Activated naive CD4-positive, alpha-beta T cell treated with anti-CD3 and anti-CD28 coated beads, Interleukin-2, amount 10 ng/mL, durations not matched to agents 7 days and 5 days (primary cell): ENCODE data around the gene FOXK2.
"Not testable (repeated sequence)": the region's sequence is repeated elsewhere in the genome, so short reads cannot be mapped to it uniquely, and the experiment has no call there.

Experiments used
- CTCF ChIA-PET: fragments of 350-600 bp; sonication (Branson Sonifier 250); formaldehyde crosslinking; loops from one replicate; lab custom pipeline; 2021; ENCODE audit warnings: antibody characterized with exemption; lab: Charles Lee
- DNase-seq: peaks from one replicate; pipeline ENCODE4 v3.0.0-alpha.2; 2020
- H3K27ac Mint-ChIP-seq: one replicate; pipeline ENCODE4 v1.8.0; 2021; ENCODE audit warnings: mild to moderate bottlenecking, moderate library complexity, mixed read lengths
- H3K27me3 Mint-ChIP-seq: one replicate; pipeline ENCODE4 v1.8.0; 2021; ENCODE audit warnings: mild to moderate bottlenecking, mixed read lengths
- H3K36me3 Mint-ChIP-seq: one replicate; pipeline ENCODE4 v1.8.0; 2021; ENCODE audit warnings: mixed read lengths
- H3K4me1 Mint-ChIP-seq: one replicate; pipeline ENCODE4 v1.8.0; 2021; ENCODE audit warnings: mixed read lengths
- H3K4me3 Mint-ChIP-seq: one replicate; pipeline ENCODE4 v1.8.0; 2021; ENCODE audit warnings: mild to moderate bottlenecking, moderate library complexity, mixed read lengths
- H3K9me3 Mint-ChIP-seq: one replicate; pipeline ENCODE4 v1.8.0; 2021; ENCODE audit warnings: mixed read lengths

FOXK2 gene

GRCh38 chr17:82570277-82570676 lies 50.7 kb downstream of the FOXK2 start:
- Mint-ChIP-seq H3K4me3 (no peak overlapping the region), H3K27me3 (no peaks in the 10 kb centered on the region), H3K36me3 (peaks cover 29% of the 10 kb centered on the region), H3K9me3 (no peaks in the 10 kb centered on the region), H3K27ac (no peak overlapping the region), H3K4me1 (no peaks in the 10 kb centered on the region)
- CTCF ChIA-PET: interaction anchor here (0.6 kb wide), 1 partner anchor 259 kb away, joined by 3 read pairs; no protein-coding TSS in a partner anchor
- DNase-seq: no peak

GRCh38 chr17:82571855-82572254 lies 52.3 kb downstream of the FOXK2 start:
- H3K27me3 Mint-ChIP-seq: no peaks in the 10 kb centered on the region
- no peaks in the 10 kb centered on the region for H3K9me3 Mint-ChIP-seq
- peaks cover 26% of the 10 kb centered on the region for H3K36me3 Mint-ChIP-seq
- no peak overlapping the region for H3K4me3 Mint-ChIP-seq
- DNase-seq: no peak
- no peaks in the 10 kb centered on the region for H3K4me1 Mint-ChIP-seq
- CTCF ChIA-PET: interaction anchor here (0.6 kb wide), 1 partner anchor 40 kb away, joined by 3 read pairs; no protein-coding TSS in a partner anchor
- H3K27ac Mint-ChIP-seq: no peak overlapping the region

- Mint-ChIP-seq H3K4me1 (no peaks in the 10 kb centered on the region), H3K27ac (no peak overlapping the region), H3K9me3 (no peaks in the 10 kb centered on the region), H3K4me3 (no peak overlapping the region), H3K36me3 (peaks cover 22% of the 10 kb centered on the region), H3K27me3 (no peaks in the 10 kb centered on the region)
- DNase-seq: no peak
- CTCF ChIA-PET: no interaction called here
Measured at GRCh38 chr17:82574041-82574440, 54.5 kb downstream of the FOXK2 start.

GRCh38 chr17:82575581-82576221 lies 56.2 kb downstream of the FOXK2 start:
- H3K27ac Mint-ChIP-seq, DNase-seq, H3K4me3 Mint-ChIP-seq, H3K9me3 Mint-ChIP-seq, CTCF ChIA-PET, H3K4me1 Mint-ChIP-seq, H3K27me3 Mint-ChIP-seq: not testable (repeated sequence)
- H3K36me3 Mint-ChIP-seq: peaks cover 16% of the 10 kb centered on the region

GRCh38 chr17:82577300-82577699 lies 57.8 kb downstream of the FOXK2 start:
- peaks cover 9% of the 10 kb centered on the region for H3K36me3 Mint-ChIP-seq
- H3K4me3 Mint-ChIP-seq: no peak overlapping the region
- no peaks in the 10 kb centered on the region for H3K27me3 Mint-ChIP-seq
- CTCF ChIA-PET: no interaction called here
- no peak overlapping the region for H3K27ac Mint-ChIP-seq
- H3K9me3 Mint-ChIP-seq: no peaks in the 10 kb centered on the region
- no peak for DNase-seq
- H3K4me1 Mint-ChIP-seq: no peaks in the 10 kb centered on the region

GRCh38 chr17:82579969-82580368 lies 60.4 kb downstream of the FOXK2 start:
- peaks cover 11% of the 10 kb centered on the region for H3K36me3 Mint-ChIP-seq
- H3K27me3 Mint-ChIP-seq, H3K27ac Mint-ChIP-seq, DNase-seq, H3K4me3 Mint-ChIP-seq, H3K9me3 Mint-ChIP-seq, H3K4me1 Mint-ChIP-seq, CTCF ChIA-PET: not testable (repeated sequence)

- DNase-seq: no peak
- no peaks in the 10 kb centered on the region for H3K27me3 Mint-ChIP-seq
- CTCF ChIA-PET: no interaction called here
- H3K4me1 Mint-ChIP-seq: peaks cover 5% of the 10 kb centered on the region
- H3K27ac Mint-ChIP-seq: no peak overlapping the region
- peaks cover 21% of the 10 kb centered on the region for H3K36me3 Mint-ChIP-seq
- H3K4me3 Mint-ChIP-seq: no peak overlapping the region
- no peaks in the 10 kb centered on the region for H3K9me3 Mint-ChIP-seq
Measured at GRCh38 chr17:82582213-82582612, 62.7 kb downstream of the FOXK2 start.

- Mint-ChIP-seq H3K27ac (no peak overlapping the region), H3K36me3 (peaks cover 23% of the 10 kb centered on the region), H3K9me3 (no peaks in the 10 kb centered on the region), H3K4me3 (no peak overlapping the region), H3K27me3 (no peaks in the 10 kb centered on the region), H3K4me1 (peaks cover 6% of the 10 kb centered on the region)
- CTCF ChIA-PET: no interaction called here
- no peak for DNase-seq
Measured at GRCh38 chr17:82582709-82583108, 63.2 kb downstream of the FOXK2 start.

GRCh38 chr17:82583720-82584234 lies 64.2 kb downstream of the FOXK2 start:
- H3K27me3 Mint-ChIP-seq: no peaks in the 10 kb centered on the region
- H3K4me1 Mint-ChIP-seq: peaks cover 6% of the 10 kb centered on the region
- no peak overlapping the region for H3K27ac Mint-ChIP-seq
- no peak for DNase-seq
- no peaks in the 10 kb centered on the region for H3K9me3 Mint-ChIP-seq
- CTCF ChIA-PET: no interaction called here
- no peak overlapping the region for H3K4me3 Mint-ChIP-seq
- peaks cover 30% of the 10 kb centered on the region for H3K36me3 Mint-ChIP-seq

- DNase-seq, H3K27me3 Mint-ChIP-seq, H3K4me1 Mint-ChIP-seq, H3K9me3 Mint-ChIP-seq, H3K4me3 Mint-ChIP-seq, CTCF ChIA-PET: not testable (repeated sequence)
- peak overlapping the region; percentile 52 for H3K27ac Mint-ChIP-seq
- peaks cover 30% of the 10 kb centered on the region for H3K36me3 Mint-ChIP-seq
Measured at GRCh38 chr17:82585935-82586575, 66.5 kb downstream of the FOXK2 start.

GRCh38 chr17:82586576-82587233 lies 67.2 kb downstream of the FOXK2 start:
- peaks cover 30% of the 10 kb centered on the region for H3K36me3 Mint-ChIP-seq
- CTCF ChIA-PET: no interaction called here
- DNase-seq: no peak
- peak overlapping the region; percentile 59 for H3K27ac Mint-ChIP-seq
- no peaks in the 10 kb centered on the region for H3K9me3 Mint-ChIP-seq
- peaks cover 9% of the 10 kb centered on the region for H3K4me1 Mint-ChIP-seq
- no peaks in the 10 kb centered on the region for H3K27me3 Mint-ChIP-seq
- H3K4me3 Mint-ChIP-seq: no peak overlapping the region

- DNase-seq: no peak
- peak overlapping the region; percentile 59 for H3K27ac Mint-ChIP-seq
- H3K27me3 Mint-ChIP-seq: no peaks in the 10 kb centered on the region
- H3K36me3 Mint-ChIP-seq: peaks cover 30% of the 10 kb centered on the region
- H3K4me3 Mint-ChIP-seq: no peak overlapping the region
- no peaks in the 10 kb centered on the region for H3K9me3 Mint-ChIP-seq
- H3K4me1 Mint-ChIP-seq: peaks cover 16% of the 10 kb centered on the region
- CTCF ChIA-PET: no interaction called here
Measured at GRCh38 chr17:82587234-82588086, 67.9 kb downstream of the FOXK2 start.

- DNase-seq: no peak
- peaks cover 33% of the 10 kb centered on the region for H3K36me3 Mint-ChIP-seq
- H3K4me1 Mint-ChIP-seq: peaks cover 27% of the 10 kb centered on the region
- no peak overlapping the region for H3K4me3 Mint-ChIP-seq
- H3K27ac Mint-ChIP-seq: no peak overlapping the region
- H3K27me3 Mint-ChIP-seq: no peaks in the 10 kb centered on the region
- CTCF ChIA-PET: no interaction called here
- H3K9me3 Mint-ChIP-seq: no peaks in the 10 kb centered on the region
Measured at GRCh38 chr17:82588266-82589175, 69.0 kb downstream of the FOXK2 start.
